PC-9 (cell line): ENCODE measurements around the gene WDR72. TPM values are rescaled to one million over a fixed set of nuclear protein-coding genes. Genes with fewer than 3 reads are reported as not detected.

Experiments used
- BruUV-seq: library from RNA; stranded (reverse); fragments of 400-500 nt; replicated peaks from 2 replicates; lab custom pipeline; 2021; lab: Mats Ljungman, UMichigan
- CTCF ChIA-PET: fragments of 300-600 bp; sonication (Branson Sonifier 250); formaldehyde crosslinking; loops from one replicate; lab custom pipeline; 2022; ENCODE audit warnings: antibody characterized with exemption; lab: Charles Lee
- POLR2A ChIA-PET: fragments of 300-600 bp; sonication (Branson Sonifier 250); formaldehyde crosslinking; loops from one replicate; lab custom pipeline; 2022; ENCODE audit warnings: antibody characterized with exemption; ENCODE audit not compliant: unreplicated experiment; lab: Charles Lee
- DNase-seq, 2 experiments: peaks; one replicate each; pipeline versions ENCODE4 v3.0.0 to v3.0.0-alpha.2; 2015 to 2022; ENCODE audit warnings: mixed read lengths in 1 of 2
- H2AFZ ChIP-seq: fragments of 200-600 bp; sonication (generic); 2 replicates; pipeline ENCODE4 v1.8.1; 2017; ENCODE audit warnings: antibody characterized with exemption
- H3F3A ChIP-seq: fragments of 200-600 bp; sonication (generic); 2 replicates; pipeline ENCODE4 v1.8.1; 2017; ENCODE audit warnings: antibody characterized with exemption, mild to moderate bottlenecking, low read depth; ENCODE audit not compliant: insufficient read depth
- H3K27ac ChIP-seq: fragments of 200-600 bp; sonication (generic); 2 replicates; pipeline ENCODE4 v1.6.1; 2016; ENCODE audit warnings: mixed run types
- H3K27me3 ChIP-seq: fragments of 200-600 bp; sonication (generic); 2 replicates; pipeline ENCODE4 v1.6.1; 2016; ENCODE audit warnings: low read depth, mixed run types; ENCODE audit not compliant: insufficient read depth
- H3K36me3 ChIP-seq: fragments of 200-600 bp; sonication (generic); 2 replicates; pipeline ENCODE4 v1.6.1; 2016; ENCODE audit warnings: low read depth, mixed run types
- H3K4me1 ChIP-seq: fragments of 200-600 bp; sonication (generic); replicated peaks from 2 replicates; pipeline ENCODE4 v1.6.1; 2016; ENCODE audit warnings: mixed run types; ENCODE audit not compliant: insufficient read depth
- H3K4me2 ChIP-seq: fragments of 200-600 bp; sonication (generic); 2 replicates; pipeline ENCODE4 v1.6.1; 2017; ENCODE audit warnings: mixed run types
- H3K4me3 ChIP-seq: fragments of 200-600 bp; sonication (generic); 2 replicates; pipeline ENCODE4 v1.6.1; 2016; ENCODE audit warnings: mixed run types
- H3K79me2 ChIP-seq: fragments of 200-600 bp; sonication (generic); 2 replicates; pipeline ENCODE4 v1.6.1; 2017; ENCODE audit warnings: low read depth, mixed run types
- H3K9me2 ChIP-seq: fragments of 200-600 bp; sonication (generic); 2 replicates; pipeline ENCODE4 v1.8.1; 2017; ENCODE audit warnings: mild to moderate bottlenecking; ENCODE audit not compliant: insufficient read depth
- H3K9me3 ChIP-seq: fragments of 200-600 bp; sonication (generic); 2 replicates; pipeline ENCODE4 v1.8.1; 2016; ENCODE audit warnings: low read depth; ENCODE audit not compliant: insufficient read depth
- H4K20me1 ChIP-seq: fragments of 200-600 bp; sonication (generic); 2 replicates; pipeline ENCODE4 v1.8.1; 2017; ENCODE audit not compliant: insufficient read depth
- CTCF ChIP-seq: fragments of 200-600 bp; sonication (generic); conservative IDR thresholded peaks from 2 replicates; pipeline ENCODE4 v1.6.1; 2017; ENCODE audit warnings: mixed run types, antibody characterized with exemption, mild to moderate bottlenecking, moderate library complexity
- EZH2 ChIP-seq: fragments of 200-600 bp; sonication (generic); IDR thresholded peaks from 2 replicates; pipeline ENCODE4 v1.8.0; 2017; ENCODE audit warnings: antibody characterized with exemption, low read depth
- intact Hi-C: fragments of 100-400 bp; cut with micrococcal nuclease; formaldehyde crosslinking; loops from one replicate; pipeline ENCODE4 v1.10.0; 2022; ENCODE audit not compliant: unreplicated experiment
- total RNA-seq: library from RNA; stranded (reverse); gene quantifications from 2 replicates; pipeline ENCODE4 v1.2.3, GENCODE V29; 2021

The WDR72 gene
- total RNA-seq, 1 experiment from 2014 or later = 1.9 TPM

- H3K27ac ChIP-seq = no peak overlapping the region
- H3K4me1 ChIP-seq = no peaks in the 10 kb centered on the region
- H4K20me1 ChIP-seq = no peaks in the 10 kb centered on the region
- TF ChIP-seq CTCF (no peak), EZH2 (no peak)
- intact Hi-C loops = no loop called here
- H2AFZ ChIP-seq = no peak overlapping the region
- H3K27me3 ChIP-seq = no peaks in the 10 kb centered on the region
- POLR2A ChIA-PET = no interaction called here
- H3K79me2 ChIP-seq = no peaks in the 10 kb centered on the region
- no peaks in the 10 kb centered on the region for H3K36me3 ChIP-seq
- H3F3A ChIP-seq = no peaks in the 10 kb centered on the region
- H3K9me3 ChIP-seq = no peaks in the 10 kb centered on the region
- no peak overlapping the region for H3K4me2 ChIP-seq
- CTCF ChIA-PET = no interaction called here
- BruUV-seq = no TSS peak
- H3K4me3 ChIP-seq = no peak overlapping the region
- no peak for DNase-seq
- H3K9me2 ChIP-seq = no peaks in the 10 kb centered on the region
Measured at GRCh38 chr15:53566912-53567311, 192.6 kb downstream of the WDR72 start.

- Histone ChIP-seq H3K27me3 (no peaks in the 10 kb centered on the region), H3K9me2 (no peaks in the 10 kb centered on the region), H3F3A (no peaks in the 10 kb centered on the region), H2AFZ (no peak overlapping the region), H3K27ac (no peak overlapping the region), H4K20me1 (no peaks in the 10 kb centered on the region), H3K9me3 (no peaks in the 10 kb centered on the region), H3K79me2 (no peaks in the 10 kb centered on the region), H3K4me3 (no peak overlapping the region), H3K4me2 (no peak overlapping the region), H3K36me3 (no peaks in the 10 kb centered on the region), H3K4me1 (no peaks in the 10 kb centered on the region)
- TF ChIP-seq EZH2 = no peak
- no peak for TF ChIP-seq CTCF
- ChIA-PET POLR2A (no interaction called here), CTCF (no interaction called here)
- no TSS peak for BruUV-seq
- DNase-seq = no peak
- intact Hi-C loops = no loop called here
Measured at GRCh38 chr15:53565721-53566120, 193.7 kb downstream of the WDR72 start.

DNA sequence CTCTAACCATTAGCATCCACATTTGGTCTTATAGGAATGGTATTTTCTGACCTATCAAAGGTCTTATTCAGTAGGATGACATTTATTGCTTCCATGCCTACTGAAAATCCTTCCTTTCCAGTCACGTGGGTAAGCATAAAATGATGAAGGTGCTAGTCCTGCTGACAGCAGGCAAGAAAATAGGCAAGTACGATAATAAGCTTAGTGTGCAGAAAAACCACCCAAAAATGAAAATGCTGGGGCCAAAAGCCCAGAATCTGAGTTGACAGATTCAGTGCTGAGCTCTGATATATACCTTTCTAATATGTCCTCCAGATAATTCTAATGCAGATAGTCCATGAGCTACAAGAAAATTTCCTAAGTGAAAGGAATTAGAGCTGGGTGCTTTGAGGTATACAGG lies 194.8 kb downstream of the WDR72 start:
- CTCF ChIA-PET = no interaction called here
- TF ChIP-seq CTCF = no peak
- no peak for TF ChIP-seq EZH2

More for the DNA sequence above, 194.8 kb downstream of the WDR72 start:
- H3F3A ChIP-seq = no peaks in the 10 kb centered on the region
- DNase-seq = no peak
- intact Hi-C loops = no loop called here
- H3K36me3 ChIP-seq = no peaks in the 10 kb centered on the region
- no peak overlapping the region for H3K4me2 ChIP-seq
- no peaks in the 10 kb centered on the region for H3K27me3 ChIP-seq
- H3K9me2 ChIP-seq = no peaks in the 10 kb centered on the region
- POLR2A ChIA-PET = no interaction called here
- H3K4me3 ChIP-seq = no peak overlapping the region
- no peaks in the 10 kb centered on the region for H3K9me3 ChIP-seq
- H3K27ac ChIP-seq = no peak overlapping the region
- no peak overlapping the region for H2AFZ ChIP-seq
- no peaks in the 10 kb centered on the region for H3K79me2 ChIP-seq
- H3K4me1 ChIP-seq = no peaks in the 10 kb centered on the region
- no peaks in the 10 kb centered on the region for H4K20me1 ChIP-seq
- no TSS peak for BruUV-seq
